B cell (primary cell): Measurements from ENCODE around the gene YRDC. TPM values are rescaled to one million over a fixed set of nuclear protein-coding genes. Genes with fewer than 3 reads are reported as not detected.

Experiments used
- ATAC-seq: fragments of 200-7000 bp; cut with Tn5 transposase; one replicate; pipeline ENCODE4 v1.10.0; 2021; ENCODE audit warnings: low read depth, mild to moderate bottlenecking, moderate number of reproducible peaks, moderate library complexity
- CTCF ChIA-PET: fragments of 350-600 bp; sonication (Branson Sonifier 250); formaldehyde crosslinking; loops from one replicate; lab custom pipeline; 2021; ENCODE audit warnings: antibody characterized with exemption, inconsistent platforms; lab: Charles Lee
- POLR2A ChIA-PET: fragments of 350-600 bp; sonication (Branson Sonifier 250); formaldehyde crosslinking; loops from one replicate; lab custom pipeline; 2021; ENCODE audit warnings: antibody characterized with exemption; lab: Charles Lee
- DNase-seq: peaks from one replicate; pipeline ENCODE4 v3.0.0; 2013
- H2AFZ ChIP-seq: 2 replicates; pipeline ENCODE4 v1.6.1; 2012; ENCODE audit warnings: mild to moderate bottlenecking, low read depth, low read length; ENCODE audit not compliant: insufficient read depth, poor library complexity, severe bottlenecking
- H3K27ac ChIP-seq, 2 donors: 1 replicate in 1 of 2; 2 replicates in 1 of 2; pipeline ENCODE4 v1.5.1; 2012 to 2013; ENCODE audit warnings: low read length in 2 of 2, mild to moderate bottlenecking in 2 of 2, moderate library complexity in 1 of 2
- H3K27me3 ChIP-seq, 4 experiments: fragments of 200-600 bp in 1 of 4; sonication (generic) in 1 of 4; replicated peaks in 1 of 4; 1 replicate in 2 of 4; 2 replicates in 2 of 4; pipeline versions ENCODE4 v1.6.1 to v1.7.0; 2013 to 2016; ENCODE audit warnings: low read length in 3 of 4, mild to moderate bottlenecking in 2 of 4, mixed read lengths in 1 of 4, moderate library complexity in 1 of 4; ENCODE audit not compliant: insufficient read depth in 4 of 4, control insufficient read depth in 3 of 4; ENCODE audit errors: control extremely low read depth in 1 of 4
- H3K36me3 ChIP-seq, 2 experiments: replicated peaks in 1 of 2; 1 replicate in 1 of 2; 2 replicates in 1 of 2; pipeline versions ENCODE4 v1.6.1 to v1.7.1; 2013; ENCODE audit warnings: low read length in 1 of 2; ENCODE audit not compliant: insufficient read depth in 2 of 2, control insufficient read depth in 1 of 2; ENCODE audit errors: control extremely low read depth in 1 of 2, extremely low read depth in 1 of 2
- H3K4me1 ChIP-seq, 2 donors: fragments of 200-600 bp in 1 of 2; sonication (generic) in 1 of 2; 1 replicate in 1 of 2; 2 replicates in 1 of 2; pipeline versions ENCODE4 v1.5.1 to v1.6.1; 2013 to 2017; ENCODE audit warnings: low read length in 2 of 2; ENCODE audit not compliant: control insufficient read depth in 2 of 2, insufficient read depth in 2 of 2
- H3K4me2 ChIP-seq: replicated peaks from 2 replicates; pipeline ENCODE3; 2012; ENCODE audit warnings: mild to moderate bottlenecking, low read depth, low read length; ENCODE audit not compliant: poor library complexity, severe bottlenecking
- H3K4me3 ChIP-seq, 5 experiments: fragments of 200-600 bp in 1 of 5; sonication (generic) in 1 of 5; 1 replicate in 3 of 5; 2 replicates in 2 of 5; pipeline versions ENCODE4 v1.5.1 to v1.7.0; 2011 to 2016; ENCODE audit warnings: low read length in 4 of 5, mild to moderate bottlenecking in 4 of 5, low read depth in 2 of 5, control low read depth in 1 of 5, moderate library complexity in 1 of 5; ENCODE audit not compliant: insufficient read depth in 1 of 5; ENCODE audit errors: control extremely low read depth in 1 of 5, extremely low read depth in 1 of 5
- H3K79me2 ChIP-seq: fragments of 200-600 bp; sonication (generic); one replicate; pipeline ENCODE4 v1.6.0; 2016; ENCODE audit warnings: low read length; ENCODE audit not compliant: control insufficient read depth, insufficient read depth
- H3K9ac ChIP-seq: fragments of 200-600 bp; sonication (generic); 2 replicates; pipeline ENCODE4 v1.6.1; 2017; ENCODE audit warnings: mild to moderate bottlenecking, low read length, moderate library complexity
- H3K9me3 ChIP-seq, 3 donors: one replicate each; pipeline versions ENCODE4 v1.6.1 to v1.7.1; 2013; ENCODE audit warnings: low read length in 2 of 3; ENCODE audit not compliant: control insufficient read depth in 2 of 3, insufficient read depth in 1 of 3; ENCODE audit errors: control extremely low read depth in 1 of 3
- H4K20me1 ChIP-seq: 2 replicates; pipeline ENCODE4 v1.6.0; 2012; ENCODE audit warnings: mild to moderate bottlenecking, low read length; ENCODE audit not compliant: insufficient read depth, control insufficient read depth, poor library complexity, severe bottlenecking
- H3K27ac Mint-ChIP-seq: one replicate; pipeline ENCODE4 v1.8.0; 2021; ENCODE audit warnings: mixed read lengths
- H3K27me3 Mint-ChIP-seq: one replicate; pipeline ENCODE4 v1.8.0; 2021; ENCODE audit warnings: mixed read lengths
- H3K4me1 Mint-ChIP-seq: one replicate; pipeline ENCODE4 v1.8.0; 2021; ENCODE audit warnings: mixed read lengths
- H3K4me3 Mint-ChIP-seq: one replicate; pipeline ENCODE4 v1.8.0; 2021; ENCODE audit warnings: mixed read lengths
- H3K9me3 Mint-ChIP-seq: one replicate; pipeline ENCODE4 v1.8.0; 2022; ENCODE audit warnings: mixed read lengths; ENCODE audit not compliant: insufficient read depth
- CTCF ChIP-seq: fragments of 200-600 bp; IDR thresholded peaks from one replicate; pipeline ENCODE4 v1.8.0; 2022; ENCODE audit warnings: antibody characterized with exemption, mild to moderate bottlenecking
- EZH2 ChIP-seq: IDR thresholded peaks from 2 replicates; pipeline ENCODE4 v1.6.1; 2012; ENCODE audit warnings: borderline replicate concordance, low read depth, mild to moderate bottlenecking, moderate library complexity, low read length; ENCODE audit not compliant: insufficient read depth, poor library complexity, severe bottlenecking
- WGBS: methylation state at CpG from one replicate; pipeline ENCODE4 v1.1.5; 2013; ENCODE audit warnings: missing lambda C conversion rate; ENCODE audit not compliant: insufficient coverage; 5-methylcytosine and 5-hydroxymethylcytosine counted together
- intact Hi-C: fragments of 100-400 bp; cut with micrococcal nuclease; formaldehyde crosslinking; loops from one replicate; pipeline ENCODE4 v1.10.0; 2022
- polyA plus RNA-seq: library from polyadenylated mRNA; depleted of rRNA; stranded (reverse); fragments of >200 nt; gene quantifications from 2 replicates; pipeline ENCODE4 v1.2.3, GENCODE V29; 2012
- total RNA-seq, 2 donors: library from RNA; stranded (reverse); fragments of 120-200 nt in 1 of 2; gene quantifications; 1 replicate in 1 of 2; 2 replicates in 1 of 2; pipeline versions ENCODE4 v1.2.3 to v1.2.4, GENCODE V29; 2013 to 2022

The YRDC gene
- total and polyA plus RNA-seq, 2 donors (not counting 1 experiment from before 2014, with no cell fraction given), result 12.5 to 16.7 TPM

GRCh38 chr1:37761416-37762095, 46.5 kb downstream of the YRDC start:
- no peaks in the 10 kb centered on the region for H3K79me2 ChIP-seq
- peaks cover 17 to 20% of the 10 kb centered on the region in 2 donors for H3K4me1 ChIP-seq
- ChIA-PET POLR2A (no interaction called here), CTCF (no interaction called here)
- no peaks in the 10 kb centered on the region for H3K36me3 ChIP-seq
- peaks cover 48% of the 10 kb centered on the region for H3K27me3 Mint-ChIP-seq
- 65% methylated on average over 67 of the region's 68 CpGs for WGBS
- no peak overlapping the region for H3K9ac ChIP-seq
- H3K9me3 ChIP-seq, result peaks cover 0 to 29% (median 0%) of the 10 kb centered on the region in 3 donors
- intact Hi-C loops, result no loop called here
- H3K27ac ChIP-seq, result no peak overlapping the region
- H3K27me3 ChIP-seq, result peaks cover 0 to 76% (median 31%) of the 10 kb centered on the region in 4 experiments
- H3K4me2 ChIP-seq, result no peak overlapping the region
- no peak for ATAC-seq
- H4K20me1 ChIP-seq, result no peaks in the 10 kb centered on the region
- peaks cover 20% of the 10 kb centered on the region for H3K4me1 Mint-ChIP-seq
- H3K9me3 Mint-ChIP-seq, result no peaks in the 10 kb centered on the region
- H2AFZ ChIP-seq, result no peak overlapping the region
- H3K4me3 ChIP-seq, result no peak overlapping the region
- no peak overlapping the region for H3K4me3 Mint-ChIP-seq
- no peak overlapping the region for H3K27ac Mint-ChIP-seq
- DNase-seq, result no peak
- TF ChIP-seq CTCF (no peak), EZH2 (no peak)

- H3K27me3 Mint-ChIP-seq, result peaks cover 28% of the 10 kb centered on the region
- H3K4me1 ChIP-seq, result peaks cover 0 to under 1% of the 10 kb centered on the region in 2 donors
- H2AFZ ChIP-seq, result no peak overlapping the region
- WGBS, result no CpG with 5 or more reads among the region's 2 CpGs
- H3K27ac Mint-ChIP-seq, result no peak overlapping the region
- no peak for ATAC-seq
- peaks cover 0 to 60% (median 19%) of the 10 kb centered on the region in 4 experiments for H3K27me3 ChIP-seq
- no peak overlapping the region for H3K9ac ChIP-seq
- H3K4me1 Mint-ChIP-seq, result no peaks in the 10 kb centered on the region
- ChIA-PET POLR2A (no interaction called here), CTCF (no interaction called here)
- no peak overlapping the region for H3K27ac ChIP-seq
- no peak for DNase-seq
- intact Hi-C loops, result no loop called here
- peaks cover 0 to 9% (median 0%) of the 10 kb centered on the region in 3 donors for H3K9me3 ChIP-seq
- H3K4me3 ChIP-seq, result no peak overlapping the region
- no peak overlapping the region for H3K4me3 Mint-ChIP-seq
- no peaks in the 10 kb centered on the region for H3K36me3 ChIP-seq
- no peak for TF ChIP-seq CTCF
- TF ChIP-seq EZH2, result no peak
- H3K79me2 ChIP-seq, result no peaks in the 10 kb centered on the region
- no peaks in the 10 kb centered on the region for H4K20me1 ChIP-seq
- no peak overlapping the region for H3K4me2 ChIP-seq
- H3K9me3 Mint-ChIP-seq, result no peaks in the 10 kb centered on the region
Measured at GRCh38 chr1:37759451-37759850, 48.6 kb downstream of the YRDC start.
